T-helper 2 cell treated with Interferon-gamma antibody and Interleukin-4, amounts not matched to agents 5 μg/mL and 100 μg/mL, for 36 hours (primary cell): ENCODE data around the gene ROPN1L.
A peak's percentile ranks its signal among the peaks of the same experiment; 100 is the strongest.

Experiments
- DNase-seq: peaks from one replicate; pipeline ENCODE4 v3.0.0; 2021; ENCODE audit warnings: low spot score
- H3K27ac Mint-ChIP-seq: one replicate; pipeline ENCODE4 v1.8.0; 2021; ENCODE audit warnings: mild to moderate bottlenecking, mixed read lengths
- H3K27me3 Mint-ChIP-seq: one replicate; pipeline ENCODE4 v1.8.0; 2021; ENCODE audit warnings: low read depth, mixed read lengths
- H3K36me3 Mint-ChIP-seq: one replicate; pipeline ENCODE4 v1.8.0; 2021; ENCODE audit warnings: low read depth, mixed read lengths
- H3K4me1 Mint-ChIP-seq: one replicate; pipeline ENCODE4 v1.8.0; 2021; ENCODE audit warnings: low read depth, mixed read lengths
- H3K4me3 Mint-ChIP-seq: one replicate; pipeline ENCODE4 v1.8.0; 2022; ENCODE audit warnings: mild to moderate bottlenecking, moderate library complexity, mixed read lengths
- H3K9me3 Mint-ChIP-seq: one replicate; pipeline ENCODE4 v1.8.0; 2021; ENCODE audit warnings: mixed read lengths

Gene ROPN1L

DNA sequence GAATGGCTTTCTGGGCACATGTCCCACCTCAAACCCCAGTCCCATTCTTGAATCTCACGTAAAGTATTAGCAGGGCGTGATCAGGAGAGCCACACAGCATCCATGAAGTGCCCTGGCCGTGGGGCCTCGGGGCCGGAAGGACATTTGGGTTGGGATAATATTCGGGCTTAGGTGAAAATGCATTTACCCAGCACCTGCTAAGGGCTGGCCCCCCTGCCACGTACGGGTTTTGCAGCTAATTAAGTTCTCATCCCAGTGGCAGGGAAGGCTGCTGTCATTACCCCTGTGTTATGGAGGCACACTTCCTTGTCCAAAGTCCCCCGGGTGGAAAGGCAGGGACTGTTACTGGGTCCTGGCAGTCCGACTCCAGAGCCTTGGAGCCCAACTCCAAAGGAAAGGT is 29.0 kb downstream of the ROPN1L start:
- Mint-ChIP-seq H3K27ac (no peak overlapping the region), H3K27me3 (peaks cover 6% of the 10 kb centered on the region), H3K36me3 (no peaks in the 10 kb centered on the region), H3K9me3 (no peaks in the 10 kb centered on the region), H3K4me3 (no peak overlapping the region), H3K4me1 (peaks cover 5% of the 10 kb centered on the region)
- no peak for DNase-seq

DNA sequence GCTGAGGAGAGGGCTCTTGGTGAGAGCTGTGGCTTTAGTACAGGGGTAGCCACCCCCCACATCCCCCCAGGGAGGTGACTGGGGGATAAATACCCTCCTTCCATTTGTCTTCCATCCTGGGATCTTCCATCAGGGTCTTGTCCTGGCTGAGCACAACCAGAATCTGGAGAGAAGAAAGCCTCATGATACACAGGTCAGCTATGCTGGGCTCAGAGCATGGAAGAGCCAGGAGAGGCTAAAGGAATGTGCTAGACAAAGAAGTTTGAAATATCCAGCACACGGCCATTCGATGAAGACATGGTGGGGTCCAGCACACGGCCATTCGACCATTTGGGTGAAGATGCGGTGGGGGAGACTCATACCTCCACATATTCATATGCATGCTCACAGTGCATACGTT is 30.0 kb downstream of the ROPN1L start:
- peaks cover 5% of the 10 kb centered on the region for H3K4me1 Mint-ChIP-seq
- no peak for DNase-seq
- no peak overlapping the region for H3K4me3 Mint-ChIP-seq
- H3K27me3 Mint-ChIP-seq, result peaks cover 15% of the 10 kb centered on the region
- no peaks in the 10 kb centered on the region for H3K9me3 Mint-ChIP-seq
- H3K36me3 Mint-ChIP-seq, result no peaks in the 10 kb centered on the region
- H3K27ac Mint-ChIP-seq, result no peak overlapping the region

DNA sequence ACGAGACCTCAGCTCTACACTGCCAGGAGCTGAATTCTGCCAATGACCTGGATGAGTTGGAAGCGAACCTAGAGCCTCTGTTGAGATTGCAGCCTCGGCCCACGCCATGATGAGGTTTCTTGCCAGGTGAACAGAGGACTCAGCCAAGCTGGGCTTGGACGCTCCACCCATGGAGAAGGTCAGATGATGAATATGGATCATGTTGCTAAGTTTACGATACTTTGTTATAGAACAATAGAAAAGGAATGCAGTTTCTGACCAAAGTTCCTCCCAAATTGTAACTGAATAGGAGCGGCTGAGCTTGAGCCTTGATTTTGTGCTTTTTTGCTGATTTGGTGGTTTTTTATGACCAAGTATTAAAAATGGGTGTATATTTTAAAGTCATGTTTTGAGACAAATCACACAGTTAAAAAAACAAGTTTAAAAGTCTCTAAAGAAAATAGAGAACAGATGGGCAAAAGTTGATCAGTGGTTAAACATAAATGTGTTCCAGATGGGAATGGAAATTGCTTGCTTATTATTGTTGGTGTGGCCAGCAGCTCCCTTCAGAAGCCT is 32.9 kb downstream of the ROPN1L start:
- no peak for DNase-seq
- Mint-ChIP-seq H3K27ac (no peak overlapping the region), H3K36me3 (no peaks in the 10 kb centered on the region), H3K27me3 (peaks cover 21% of the 10 kb centered on the region), H3K9me3 (no peaks in the 10 kb centered on the region), H3K4me1 (no peaks in the 10 kb centered on the region), H3K4me3 (no peak overlapping the region)

DNA sequence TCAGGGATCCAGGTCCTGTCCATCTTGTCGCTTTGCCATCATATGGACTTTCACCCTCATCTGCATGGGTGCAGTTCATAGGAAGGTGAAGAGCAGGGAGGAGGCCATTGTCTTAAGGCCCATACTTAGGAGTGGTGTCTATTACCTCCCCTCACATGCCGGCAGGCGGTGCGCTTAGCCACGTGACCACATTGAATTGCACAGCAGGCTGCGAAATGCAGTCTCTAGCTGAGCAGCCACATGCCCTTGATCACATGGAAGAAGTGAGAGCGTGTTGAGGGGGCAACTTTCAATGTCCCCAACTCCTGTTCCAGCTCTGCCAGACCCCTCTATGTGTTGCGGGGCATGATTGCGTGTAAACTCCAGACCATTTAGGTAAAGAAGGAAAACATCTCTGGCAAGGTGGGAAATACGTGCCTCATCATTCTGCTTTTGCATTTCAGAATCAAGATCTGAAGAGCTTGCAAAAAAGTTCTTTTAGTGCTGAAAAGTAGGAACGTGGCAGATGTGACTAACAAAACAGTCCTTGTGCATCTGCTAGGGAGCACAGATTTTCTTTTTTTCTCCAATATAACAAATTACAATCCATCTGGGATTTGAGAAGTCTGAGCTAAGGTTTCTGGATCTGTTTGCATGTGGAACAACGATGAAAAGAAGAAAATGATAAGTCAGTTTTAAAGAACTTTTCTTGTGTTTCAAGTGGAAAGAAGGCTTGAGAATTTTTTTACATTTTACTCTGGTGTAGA is 34.4 kb downstream of the ROPN1L start:
- DNase-seq, result no peak
- no peaks in the 10 kb centered on the region for H3K9me3 Mint-ChIP-seq
- H3K4me1 Mint-ChIP-seq, result no peaks in the 10 kb centered on the region
- no peaks in the 10 kb centered on the region for H3K36me3 Mint-ChIP-seq
- no peak overlapping the region for H3K27ac Mint-ChIP-seq
- H3K27me3 Mint-ChIP-seq, result peaks cover 21% of the 10 kb centered on the region
- H3K4me3 Mint-ChIP-seq, result no peak overlapping the region

DNA sequence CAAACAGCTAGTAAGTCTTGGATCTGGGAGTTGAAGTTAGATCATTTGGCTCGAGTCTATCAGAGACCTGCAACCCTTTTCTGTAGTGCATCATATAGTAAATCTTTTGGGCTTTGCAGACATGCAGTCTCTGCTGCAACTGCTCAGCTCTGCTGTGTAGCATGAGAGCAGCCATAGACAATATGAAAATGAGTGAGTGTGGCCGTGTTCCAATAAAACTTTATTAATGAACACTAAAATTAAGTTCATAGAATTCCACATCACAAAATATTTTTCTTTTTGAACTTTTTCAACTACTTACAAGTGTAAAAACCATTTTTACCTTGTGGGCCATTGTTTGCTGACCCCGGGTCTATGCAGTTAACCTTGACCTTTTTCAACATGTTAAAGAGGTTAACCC is 35.2 kb downstream of the ROPN1L start:
- H3K27me3 Mint-ChIP-seq, result peaks cover 20% of the 10 kb centered on the region
- no peaks in the 10 kb centered on the region for H3K4me1 Mint-ChIP-seq
- no peak overlapping the region for H3K27ac Mint-ChIP-seq
- H3K36me3 Mint-ChIP-seq, result no peaks in the 10 kb centered on the region
- H3K9me3 Mint-ChIP-seq, result no peaks in the 10 kb centered on the region
- no peak overlapping the region for H3K4me3 Mint-ChIP-seq
- no peak for DNase-seq

DNA sequence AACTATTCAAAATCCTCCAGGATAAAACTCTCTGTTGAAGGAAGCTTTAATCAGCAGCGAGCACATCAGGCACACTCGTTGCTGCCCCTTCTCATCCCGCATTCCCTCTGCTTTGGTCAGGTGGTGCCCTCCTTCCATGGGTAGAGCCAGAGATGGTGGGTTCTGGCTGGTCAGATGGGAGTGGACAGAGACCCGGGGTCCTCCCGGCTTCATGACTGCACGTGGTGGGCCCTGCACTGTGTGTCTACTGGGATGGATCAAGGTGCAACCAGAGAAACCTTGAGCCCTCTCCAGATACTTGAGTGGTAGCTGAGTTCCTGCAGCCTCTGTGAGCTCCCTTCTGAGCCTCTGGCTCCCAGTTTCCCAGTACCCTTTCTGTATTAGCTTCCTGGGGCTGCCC is 36.3 kb downstream of the ROPN1L start:
- Mint-ChIP-seq H3K27ac (no peak overlapping the region), H3K4me3 (no peak overlapping the region), H3K36me3 (no peaks in the 10 kb centered on the region), H3K4me1 (no peaks in the 10 kb centered on the region), H3K9me3 (no peaks in the 10 kb centered on the region), H3K27me3 (peaks cover 17% of the 10 kb centered on the region)
- no peak for DNase-seq

DNA sequence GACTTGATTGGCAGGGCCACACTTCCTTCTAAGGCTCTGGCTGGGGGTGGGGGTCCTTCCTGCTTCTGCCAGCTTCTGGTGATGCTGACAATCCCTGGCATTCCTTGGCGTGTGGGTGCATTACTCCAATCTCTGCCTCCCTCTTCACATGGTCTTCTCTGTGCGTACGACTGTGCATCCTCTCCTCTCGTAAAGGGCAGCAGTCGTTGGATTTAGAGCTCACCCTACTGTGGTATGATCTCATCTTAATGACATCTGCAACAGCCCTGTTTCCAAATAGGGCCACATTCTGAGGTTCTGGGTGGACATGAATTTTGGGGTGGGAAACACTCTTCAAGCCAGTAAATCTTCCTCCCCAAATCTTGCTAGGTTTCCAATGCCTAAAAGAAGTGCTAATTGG is 36.8 kb downstream of the ROPN1L start:
- H3K27ac Mint-ChIP-seq, result no peak overlapping the region
- no peaks in the 10 kb centered on the region for H3K36me3 Mint-ChIP-seq
- DNase-seq, result no peak
- H3K27me3 Mint-ChIP-seq, result peaks cover 14% of the 10 kb centered on the region
- no peaks in the 10 kb centered on the region for H3K4me1 Mint-ChIP-seq
- H3K4me3 Mint-ChIP-seq, result no peak overlapping the region
- H3K9me3 Mint-ChIP-seq, result no peaks in the 10 kb centered on the region

DNA sequence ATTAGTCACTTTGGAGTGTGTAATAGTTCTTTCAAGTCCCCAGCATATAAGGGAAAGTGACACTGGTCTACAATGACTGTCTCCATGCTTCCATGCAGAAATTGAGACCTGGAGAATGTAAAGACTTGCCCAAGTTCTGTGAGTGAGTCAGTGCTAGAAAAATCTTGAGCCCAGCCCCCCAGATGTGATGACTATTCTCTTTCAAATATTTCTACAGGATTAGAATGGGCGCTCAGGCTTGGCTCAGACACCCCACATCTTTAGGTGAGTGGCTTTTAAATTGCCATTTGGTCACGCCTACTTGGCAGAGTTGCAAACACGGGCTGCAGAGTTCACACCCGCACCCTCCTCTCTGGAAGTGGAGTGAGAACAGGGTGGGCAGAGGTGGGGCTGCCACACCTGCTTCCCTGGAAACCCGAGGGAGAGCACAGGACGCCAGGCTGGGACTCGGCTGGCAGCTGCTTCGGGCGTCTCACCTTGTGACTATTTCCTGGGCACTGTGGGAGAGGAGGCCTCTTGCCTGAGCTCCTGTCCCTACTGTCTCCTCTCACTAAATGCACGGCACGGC is 37.6 kb downstream of the ROPN1L start:
- Mint-ChIP-seq H3K27me3 (peaks cover 14% of the 10 kb centered on the region), H3K27ac (no peak overlapping the region), H3K4me3 (no peak overlapping the region), H3K4me1 (no peaks in the 10 kb centered on the region), H3K36me3 (no peaks in the 10 kb centered on the region), H3K9me3 (no peaks in the 10 kb centered on the region)
- DNase-seq, result no peak

DNA sequence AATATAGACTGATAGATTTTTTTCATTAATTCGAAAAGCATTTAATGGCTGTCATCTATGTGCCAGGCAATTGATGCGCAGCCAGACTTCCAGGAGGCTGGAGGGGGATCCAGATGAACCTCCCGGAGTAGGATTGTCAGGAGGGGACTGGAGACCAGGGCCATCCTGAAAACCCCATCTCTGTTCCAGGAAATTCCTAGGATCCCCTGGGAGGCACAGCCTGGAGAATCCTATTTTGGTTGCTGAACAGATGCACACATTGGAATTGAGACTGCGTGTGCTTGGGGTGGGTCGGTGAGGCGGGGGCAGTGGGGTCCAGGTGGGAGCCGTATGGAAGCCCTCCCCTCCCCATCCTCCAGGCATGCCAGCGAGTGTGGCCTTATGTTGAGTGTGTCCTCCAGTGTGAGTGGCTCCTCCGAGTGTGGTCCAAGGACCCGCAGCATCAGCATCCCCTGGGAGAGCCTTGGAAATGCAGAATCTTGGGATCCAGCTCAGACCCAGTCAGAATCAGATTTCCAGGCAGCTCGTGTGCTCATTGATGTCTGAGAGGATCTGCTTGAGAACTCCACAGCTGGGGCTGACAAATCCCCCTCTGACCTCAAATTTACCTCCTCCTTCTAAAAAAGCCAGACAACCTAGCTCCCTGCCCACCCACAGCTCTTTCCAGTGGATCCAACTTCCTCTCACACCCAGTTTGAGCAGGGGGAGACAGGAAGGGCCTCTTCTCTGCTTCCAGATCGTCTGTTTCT is 38.7 kb downstream of the ROPN1L start:
- Mint-ChIP-seq H3K27ac (no peak overlapping the region), H3K4me1 (peaks cover 5% of the 10 kb centered on the region), H3K36me3 (no peaks in the 10 kb centered on the region), H3K4me3 (no peak overlapping the region), H3K27me3 (peaks cover 14% of the 10 kb centered on the region), H3K9me3 (no peaks in the 10 kb centered on the region)
- no peak for DNase-seq

DNA sequence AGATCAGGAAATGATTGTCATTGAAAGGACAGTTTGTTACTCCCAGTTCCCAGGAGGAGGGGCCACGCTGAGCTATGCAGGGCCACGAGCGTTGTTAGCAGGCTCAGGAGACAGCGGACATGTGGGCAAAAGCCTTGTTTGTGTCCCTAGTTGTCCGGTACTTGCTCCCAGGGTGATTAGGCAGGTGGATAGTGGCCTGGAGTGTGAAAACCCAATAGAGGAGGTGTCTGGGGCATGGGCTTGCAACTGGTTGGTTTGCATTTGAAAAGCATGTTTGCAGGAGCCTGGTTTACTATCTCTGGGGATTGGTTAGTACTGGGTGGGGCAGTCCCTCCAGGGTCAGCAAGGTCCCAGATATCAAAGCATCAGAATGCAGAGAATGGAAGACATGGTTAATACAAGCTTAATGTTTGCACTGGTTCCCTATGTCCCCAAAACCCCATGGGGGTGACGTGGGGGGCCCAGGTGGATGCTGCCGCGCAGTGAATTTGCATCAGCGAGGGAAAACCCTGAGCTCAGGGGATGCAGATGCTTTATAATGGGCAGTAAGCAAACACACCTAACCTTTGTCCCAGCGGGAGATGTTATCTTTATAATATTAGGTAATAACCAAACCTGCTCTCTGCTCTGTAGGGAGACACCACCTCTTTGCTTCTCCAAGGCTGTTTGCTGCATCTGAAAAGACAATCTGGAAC is 39.7 kb downstream of the ROPN1L start:
- no peak overlapping the region for H3K27ac Mint-ChIP-seq
- H3K27me3 Mint-ChIP-seq, result peaks cover 9% of the 10 kb centered on the region
- H3K4me3 Mint-ChIP-seq, result no peak overlapping the region
- DNase-seq, result no peak
- H3K9me3 Mint-ChIP-seq, result no peaks in the 10 kb centered on the region
- H3K36me3 Mint-ChIP-seq, result no peaks in the 10 kb centered on the region
- H3K4me1 Mint-ChIP-seq, result peaks cover 6% of the 10 kb centered on the region

DNA sequence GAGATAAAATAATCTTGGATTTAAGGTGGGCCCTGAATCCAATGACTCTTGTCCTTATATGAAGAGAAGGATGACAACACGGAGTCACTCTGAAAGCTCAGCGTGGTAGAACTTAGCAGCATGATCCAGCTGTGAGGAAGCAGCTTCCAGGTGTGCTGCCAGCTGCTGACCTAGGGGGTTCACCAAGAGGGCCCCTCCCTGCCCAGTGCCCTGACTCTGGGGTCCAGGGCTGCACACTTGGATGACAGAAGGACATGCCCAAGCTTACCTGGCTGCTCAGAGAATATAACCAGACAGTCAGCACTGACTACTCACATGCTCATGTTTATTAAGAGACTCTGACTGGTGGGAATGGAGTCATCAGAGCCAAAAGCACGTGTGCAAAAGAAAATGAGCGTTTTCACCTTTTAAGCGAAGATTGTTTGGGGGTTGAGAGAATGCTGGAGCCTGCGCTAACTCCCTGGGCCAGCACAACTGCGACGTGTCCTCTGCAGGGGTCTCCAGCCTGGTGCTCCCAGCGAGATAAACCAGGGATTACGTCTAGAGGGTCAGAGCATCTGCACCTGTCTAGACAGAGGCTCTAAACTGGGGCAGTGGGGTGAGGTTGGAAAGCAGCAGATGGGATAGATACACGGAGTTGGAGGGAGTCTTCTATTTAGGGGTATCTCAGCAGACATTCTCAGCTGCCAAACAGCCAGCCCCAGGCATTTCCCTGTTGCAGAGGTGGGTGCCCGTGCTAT is 41.3 kb downstream of the ROPN1L start:
- no peaks in the 10 kb centered on the region for H3K27me3 Mint-ChIP-seq
- H3K4me3 Mint-ChIP-seq, result no peak overlapping the region
- no peaks in the 10 kb centered on the region for H3K36me3 Mint-ChIP-seq
- H3K4me1 Mint-ChIP-seq, result peaks cover 7% of the 10 kb centered on the region
- H3K27ac Mint-ChIP-seq, result no peak overlapping the region
- DNase-seq, result no peak
- no peaks in the 10 kb centered on the region for H3K9me3 Mint-ChIP-seq

DNA sequence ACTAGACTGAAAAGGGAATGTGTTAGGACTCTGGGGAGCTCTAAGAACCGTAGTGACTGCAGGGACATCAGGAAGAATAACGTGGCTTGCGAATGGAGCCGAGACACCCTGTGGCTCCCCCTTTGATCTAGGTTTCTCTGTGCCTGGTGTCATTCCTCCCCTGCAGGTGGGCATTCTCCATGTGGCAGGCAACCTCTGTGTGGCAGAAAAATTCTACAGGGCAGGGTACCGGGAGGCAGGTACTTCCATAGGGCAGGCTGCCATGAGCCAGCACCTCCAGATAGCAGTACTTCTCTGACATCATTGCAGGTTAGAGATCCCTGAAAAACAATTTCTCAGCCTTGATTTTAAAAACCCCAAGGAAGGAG is 43.1 kb downstream of the ROPN1L start:
- Mint-ChIP-seq H3K4me1 (peaks cover 18% of the 10 kb centered on the region), H3K4me3 (no peak overlapping the region), H3K9me3 (no peaks in the 10 kb centered on the region), H3K27me3 (no peaks in the 10 kb centered on the region), H3K36me3 (no peaks in the 10 kb centered on the region), H3K27ac (no peak overlapping the region)
- DNase-seq, result no peak

DNA sequence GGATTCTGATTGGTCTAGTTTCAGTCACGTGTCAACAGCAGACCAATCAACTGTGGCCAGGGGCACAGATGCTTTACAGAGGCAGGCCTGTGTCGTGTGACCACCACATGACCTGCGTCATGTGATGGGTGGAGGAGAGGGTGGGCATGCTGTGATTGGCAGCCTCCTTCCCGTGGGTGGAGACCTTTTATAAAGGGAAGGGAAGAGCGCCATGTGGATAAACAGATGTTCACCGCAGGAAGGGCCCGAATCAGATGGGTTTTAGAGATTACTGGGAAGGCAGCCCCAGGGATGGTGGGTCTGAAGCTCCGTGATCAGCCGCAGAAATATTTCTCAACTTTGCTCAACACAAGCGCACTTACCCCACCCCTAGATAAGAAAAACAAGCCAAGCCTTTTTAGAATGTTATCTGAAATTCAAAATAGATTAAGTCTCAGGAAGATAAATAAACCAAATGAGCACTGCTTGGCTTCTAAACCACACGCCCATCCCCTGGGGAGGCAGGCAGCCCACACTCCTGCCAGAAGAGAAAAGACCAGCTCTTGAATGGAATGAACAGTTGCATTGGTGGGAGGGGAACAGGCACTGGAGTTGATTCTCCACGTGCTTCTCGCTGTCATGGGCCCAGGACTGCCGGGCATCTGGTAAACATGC is 43.6 kb downstream of the ROPN1L start:
- no peaks in the 10 kb centered on the region for H3K36me3 Mint-ChIP-seq
- no peaks in the 10 kb centered on the region for H3K27me3 Mint-ChIP-seq
- H3K4me3 Mint-ChIP-seq, result peak overlapping the region; percentile 19
- peaks cover 23% of the 10 kb centered on the region for H3K4me1 Mint-ChIP-seq
- H3K27ac Mint-ChIP-seq, result peak overlapping the region; percentile 39
- no peaks in the 10 kb centered on the region for H3K9me3 Mint-ChIP-seq
- no peak for DNase-seq
